Panc1 (cell line): ENCODE results near the gene CD28. TPM values are rescaled to one million over a fixed set of nuclear protein-coding genes. Genes with fewer than 3 reads are reported as not detected.

Source experiments
- ATAC-seq: fragments of 200-7000 bp; cut with Tn5 transposase; 2 replicates; pipeline ENCODE4 v1.9.1; 2020; ENCODE audit warnings: mild to moderate bottlenecking, moderate library complexity
- BruUV-seq: library from RNA; stranded (reverse); fragments of 400-500 nt; replicated peaks from 2 replicates; lab custom pipeline; 2021; lab: Mats Ljungman, UMichigan
- CTCF ChIA-PET: fragments of 300-600 bp; sonication (Branson Sonifier 250); formaldehyde crosslinking; loops from one replicate; lab custom pipeline; 2022; ENCODE audit warnings: antibody characterized with exemption; lab: Charles Lee
- POLR2A ChIA-PET: fragments of 300-600 bp; sonication (Branson Sonifier 250); formaldehyde crosslinking; loops from one replicate; lab custom pipeline; 2022; ENCODE audit warnings: antibody characterized with exemption; lab: Charles Lee
- DNase-seq: peaks from one replicate; pipeline ENCODE4 v3.0.0-alpha.2; 2010; ENCODE audit warnings: low read depth, low spot score
- H3K27ac ChIP-seq: 2 replicates; pipeline ENCODE4 v1.5.1; 2011; ENCODE audit warnings: mild to moderate bottlenecking, low read length, inconsistent platforms
- H3K27me3 ChIP-seq: fragments of 200-500 bp; sonication (Bioruptor generic); 2 replicates; pipeline ENCODE4 v1.6.0; 2014; ENCODE audit warnings: low read length, inconsistent platforms; ENCODE audit not compliant: control insufficient read depth, insufficient read depth
- H3K36me3 ChIP-seq: fragments of 200-500 bp; sonication (Bioruptor generic); 2 replicates; pipeline ENCODE4 v1.5.1; 2014; ENCODE audit warnings: inconsistent platforms, mild to moderate bottlenecking, low read length, moderate library complexity; ENCODE audit not compliant: control insufficient read depth, insufficient read depth
- H3K4me1 ChIP-seq: 2 replicates; pipeline ENCODE4 v1.5.1; 2011; ENCODE audit warnings: inconsistent platforms, mild to moderate bottlenecking, low read length, moderate library complexity; ENCODE audit not compliant: control insufficient read depth, insufficient read depth
- H3K4me3 ChIP-seq, 2 experiments: 2 replicates each; pipeline ENCODE4 v1.5.1; 2011 to 2012; ENCODE audit warnings: low read depth in 2 of 2, low read length in 2 of 2, mild to moderate bottlenecking in 2 of 2, inconsistent platforms in 1 of 2, moderate library complexity in 1 of 2
- H3K9me3 ChIP-seq: fragments of 200-500 bp; sonication (Bioruptor generic); 2 replicates; pipeline ENCODE4 v1.5.1; 2014; ENCODE audit warnings: low read depth, mild to moderate bottlenecking, inconsistent platforms, low read length, moderate library complexity; ENCODE audit not compliant: control insufficient read depth, insufficient read depth
- POLR2AphosphoS5 ChIP-seq: IDR thresholded peaks from 2 replicates; pipeline ENCODE4 v1.6.1; 2012; ENCODE audit warnings: mild to moderate bottlenecking, low read depth, low read length, moderate library complexity
- REST ChIP-seq, 2 experiments: IDR thresholded peaks; 2 replicates each; pipeline ENCODE4 v1.6.1; 2011 to 2012; ENCODE audit warnings: low read depth in 2 of 2, control low read depth in 1 of 2, low read length in 1 of 2, mild to moderate bottlenecking in 1 of 2, moderate library complexity in 1 of 2; ENCODE audit not compliant: insufficient read depth in 1 of 2
- SIN3A ChIP-seq: IDR thresholded peaks from 2 replicates; pipeline ENCODE4 v1.6.1; 2012; ENCODE audit warnings: low read depth, mild to moderate bottlenecking, low read length, moderate library complexity, borderline replicate concordance; ENCODE audit not compliant: insufficient read depth
- TCF7L2 ChIP-seq: IDR thresholded peaks from 2 replicates; pipeline ENCODE4 v1.6.1; 2011; ENCODE audit warnings: mild to moderate bottlenecking, low read depth, low read length, inconsistent platforms
- in situ Hi-C: cut with HindIII; loops from 2 replicates; pipeline ENCODE4 v1.10.0; 2016; ENCODE audit warnings: low sequenced_read_pairs, low pct_unique_long_range_greater_than_20kb
- intact Hi-C: fragments of 100-400 bp; cut with micrococcal nuclease; formaldehyde crosslinking; loops from one replicate; pipeline ENCODE4 v1.10.0; 2022; ENCODE audit not compliant: unreplicated experiment
- total RNA-seq: library from RNA; stranded (reverse); gene quantifications from one replicate; pipeline ENCODE4 v1.2.1, GENCODE V29; 2021; ENCODE audit not compliant: unreplicated experiment
- TF ChIP-seq, protein P1 (sequence below): fragments of 450-650 bp; IDR thresholded peaks from 2 replicates; pipeline ENCODE4 v1.5.1; 2017; ENCODE audit warnings: mild to moderate bottlenecking

The CD28 gene
- total RNA-seq, 1 experiment from 2014 or later = 0.21 TPM

GRCh38 chr2:203704430-203704829 is 2.0 kb upstream of the CD28 start:
- no peak for DNase-seq
- Histone ChIP-seq H3K27me3 (peaks cover 5% of the 10 kb centered on the region), H3K27ac (no peak overlapping the region), H3K9me3 (no peaks in the 10 kb centered on the region), H3K36me3 (no peaks in the 10 kb centered on the region), H3K4me3 (no peak overlapping the region), H3K4me1 (no peaks in the 10 kb centered on the region)
- POLR2A ChIA-PET = no interaction called here
- ATAC-seq = no peak
- CTCF ChIA-PET = no interaction called here
- TF ChIP-seq, protein P1, sequence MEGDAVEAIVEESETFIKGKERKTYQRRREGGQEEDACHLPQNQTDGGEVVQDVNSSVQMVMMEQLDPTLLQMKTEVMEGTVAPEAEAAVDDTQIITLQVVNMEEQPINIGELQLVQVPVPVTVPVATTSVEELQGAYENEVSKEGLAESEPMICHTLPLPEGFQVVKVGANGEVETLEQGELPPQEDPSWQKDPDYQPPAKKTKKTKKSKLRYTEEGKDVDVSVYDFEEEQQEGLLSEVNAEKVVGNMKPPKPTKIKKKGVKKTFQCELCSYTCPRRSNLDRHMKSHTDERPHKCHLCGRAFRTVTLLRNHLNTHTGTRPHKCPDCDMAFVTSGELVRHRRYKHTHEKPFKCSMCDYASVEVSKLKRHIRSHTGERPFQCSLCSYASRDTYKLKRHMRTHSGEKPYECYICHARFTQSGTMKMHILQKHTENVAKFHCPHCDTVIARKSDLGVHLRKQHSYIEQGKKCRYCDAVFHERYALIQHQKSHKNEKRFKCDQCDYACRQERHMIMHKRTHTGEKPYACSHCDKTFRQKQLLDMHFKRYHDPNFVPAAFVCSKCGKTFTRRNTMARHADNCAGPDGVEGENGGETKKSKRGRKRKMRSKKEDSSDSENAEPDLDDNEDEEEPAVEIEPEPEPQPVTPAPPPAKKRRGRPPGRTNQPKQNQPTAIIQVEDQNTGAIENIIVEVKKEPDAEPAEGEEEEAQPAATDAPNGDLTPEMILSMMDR = no peak
- TF ChIP-seq POLR2AphosphoS5 (no peak), REST (IDR thresholded peaks at IDR 0.05; ENCODE audit: insufficient read depth in 1 of 2, low read depth in 2 of 2, low read length in 1 of 2) (no peak), TCF7L2 (no peak), SIN3A (no peak)
- in situ Hi-C loops (no loop called here), intact Hi-C loops (no loop called here)
- BruUV-seq = no TSS peak

- POLR2A ChIA-PET = no interaction called here
- DNase-seq (no peak), ATAC-seq (no peak)
- BruUV-seq = no TSS peak
- Histone ChIP-seq H3K4me1 (no peaks in the 10 kb centered on the region), H3K36me3 (no peaks in the 10 kb centered on the region), H3K27ac (no peak overlapping the region), H3K27me3 (peaks cover 7% of the 10 kb centered on the region), H3K9me3 (no peaks in the 10 kb centered on the region), H3K4me3 (no peak overlapping the region)
- CTCF ChIA-PET = no interaction called here
- TF ChIP-seq TCF7L2 (no peak), POLR2AphosphoS5 (no peak), SIN3A (no peak), REST (IDR thresholded peaks at IDR 0.05; ENCODE audit: insufficient read depth in 1 of 2, low read depth in 2 of 2, low read length in 1 of 2) (no peak)
- TF ChIP-seq, protein P1 = no peak
- in situ Hi-C loops (no loop called here), intact Hi-C loops (no loop called here)
Measured at GRCh38 chr2:203705178-203705577, 1.3 kb upstream of the CD28 start.
